Astrocyte (in vitro differentiated cells and primary cell): ENCODE data around the gene UBE2D2.

Experiments used
- EZH2 ChIP-seq: IDR thresholded peaks from 2 replicates; pipeline ENCODE4 v1.6.1; 2012; ENCODE audit warnings: mild to moderate bottlenecking, low read length, inconsistent platforms; ENCODE audit not compliant: insufficient read depth
- TF ChIP-seq, protein P1 (sequence below): IDR thresholded peaks from 2 replicates; pipeline ENCODE4 v1.5.1; 2011; ENCODE audit warnings: low read depth, mild to moderate bottlenecking, inconsistent platforms, low read length, moderate library complexity; ENCODE audit not compliant: insufficient read depth

DNA sequence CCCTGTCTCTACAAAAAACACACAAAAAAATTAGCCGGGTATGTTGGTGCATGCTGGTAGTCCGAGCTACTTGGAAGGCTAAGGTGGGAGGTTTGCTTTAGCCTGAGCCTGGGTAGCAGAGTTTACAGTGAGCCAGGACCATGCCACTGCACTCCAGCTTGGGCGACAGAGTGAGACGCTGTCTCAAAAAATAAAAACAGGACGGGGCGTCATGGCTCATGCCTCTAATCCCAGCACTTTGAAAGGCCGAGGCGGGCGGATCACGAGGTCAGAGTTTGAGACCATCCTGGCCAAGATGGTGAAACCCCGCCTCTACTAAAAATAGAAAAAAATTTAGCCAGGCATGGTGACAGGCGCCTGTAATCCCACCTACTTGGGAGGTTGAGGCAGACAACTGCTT, 40.3 kb downstream of the UBE2D2 start:
- TF ChIP-seq, protein P1, sequence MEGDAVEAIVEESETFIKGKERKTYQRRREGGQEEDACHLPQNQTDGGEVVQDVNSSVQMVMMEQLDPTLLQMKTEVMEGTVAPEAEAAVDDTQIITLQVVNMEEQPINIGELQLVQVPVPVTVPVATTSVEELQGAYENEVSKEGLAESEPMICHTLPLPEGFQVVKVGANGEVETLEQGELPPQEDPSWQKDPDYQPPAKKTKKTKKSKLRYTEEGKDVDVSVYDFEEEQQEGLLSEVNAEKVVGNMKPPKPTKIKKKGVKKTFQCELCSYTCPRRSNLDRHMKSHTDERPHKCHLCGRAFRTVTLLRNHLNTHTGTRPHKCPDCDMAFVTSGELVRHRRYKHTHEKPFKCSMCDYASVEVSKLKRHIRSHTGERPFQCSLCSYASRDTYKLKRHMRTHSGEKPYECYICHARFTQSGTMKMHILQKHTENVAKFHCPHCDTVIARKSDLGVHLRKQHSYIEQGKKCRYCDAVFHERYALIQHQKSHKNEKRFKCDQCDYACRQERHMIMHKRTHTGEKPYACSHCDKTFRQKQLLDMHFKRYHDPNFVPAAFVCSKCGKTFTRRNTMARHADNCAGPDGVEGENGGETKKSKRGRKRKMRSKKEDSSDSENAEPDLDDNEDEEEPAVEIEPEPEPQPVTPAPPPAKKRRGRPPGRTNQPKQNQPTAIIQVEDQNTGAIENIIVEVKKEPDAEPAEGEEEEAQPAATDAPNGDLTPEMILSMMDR, result no peak
- TF ChIP-seq EZH2, result no peak
